ENCODE results near the gene NR3C2. TPM values are rescaled to one million over a fixed set of nuclear protein-coding genes. Genes with fewer than 3 reads are reported as not detected.
"Not testable (repeated sequence)": the region's sequence is repeated elsewhere in the genome, so short reads cannot be mapped to it uniquely, and the experiment has no call there.

The NR3C2 gene
- total RNA-seq, 2 donors from 2014 or later, result 10.0 to 11.2 TPM

DNA sequence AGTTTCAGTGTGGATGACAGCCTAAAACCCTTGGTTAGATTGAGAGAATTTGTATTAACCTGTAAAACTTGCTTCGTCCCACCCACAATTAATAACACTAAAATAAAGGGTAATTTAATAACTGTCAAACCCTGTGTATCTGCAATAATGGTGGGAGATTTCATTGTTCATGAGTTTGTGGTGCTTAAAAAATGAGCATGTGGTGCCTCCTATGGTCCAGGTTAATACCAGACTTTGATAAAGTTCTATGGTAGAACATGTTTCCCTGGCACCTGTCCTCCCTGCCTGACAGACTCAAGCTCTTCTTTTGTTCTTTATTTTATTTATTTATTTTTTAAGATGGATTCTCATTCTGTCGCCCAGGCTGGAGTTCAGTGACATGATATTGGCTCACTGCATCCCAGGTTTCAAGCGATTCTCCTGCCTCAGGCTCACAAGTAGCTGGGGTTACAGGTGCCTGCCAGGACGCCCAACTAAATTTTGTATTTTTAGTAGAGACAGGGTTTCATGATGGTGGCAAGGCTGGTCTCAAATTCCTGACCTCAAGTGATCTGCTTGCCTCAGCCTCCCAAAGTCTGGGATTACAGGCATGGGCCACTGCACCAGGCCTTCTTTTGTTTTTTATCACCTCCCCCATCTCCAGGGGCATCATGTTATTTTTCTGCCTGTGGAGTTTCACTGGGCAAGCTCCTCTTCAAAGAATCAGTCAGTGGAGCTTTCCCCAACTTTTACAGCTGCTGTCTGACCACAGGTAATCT is 289.2 kb downstream of the NR3C2 start:
- intact Hi-C loops (cut with DNase I), result no loop called here
- DNase-seq (ENCODE audit: low spot score), result no peak

DNA sequence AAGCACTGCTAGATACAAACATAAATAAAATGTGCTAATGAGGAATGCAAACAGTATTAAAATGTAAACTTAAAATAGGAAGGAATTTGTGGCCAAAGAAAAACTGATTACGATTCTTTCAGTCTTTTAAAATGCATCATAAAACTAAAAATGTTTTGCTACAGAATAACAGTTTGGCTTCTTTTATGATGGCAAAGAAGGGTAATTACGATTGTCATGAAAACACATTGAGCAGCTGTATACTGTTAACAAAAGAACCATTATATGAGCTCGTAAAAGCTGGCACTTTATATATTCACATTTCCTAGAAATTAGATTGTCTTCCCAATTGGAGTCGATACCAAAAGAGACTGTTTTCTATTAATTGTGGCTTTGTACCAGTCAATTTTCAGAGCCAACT is 290.4 kb downstream of the NR3C2 start:
- no peak for DNase-seq (ENCODE audit: low spot score)
- intact Hi-C loops (cut with DNase I), result no loop called here

DNA sequence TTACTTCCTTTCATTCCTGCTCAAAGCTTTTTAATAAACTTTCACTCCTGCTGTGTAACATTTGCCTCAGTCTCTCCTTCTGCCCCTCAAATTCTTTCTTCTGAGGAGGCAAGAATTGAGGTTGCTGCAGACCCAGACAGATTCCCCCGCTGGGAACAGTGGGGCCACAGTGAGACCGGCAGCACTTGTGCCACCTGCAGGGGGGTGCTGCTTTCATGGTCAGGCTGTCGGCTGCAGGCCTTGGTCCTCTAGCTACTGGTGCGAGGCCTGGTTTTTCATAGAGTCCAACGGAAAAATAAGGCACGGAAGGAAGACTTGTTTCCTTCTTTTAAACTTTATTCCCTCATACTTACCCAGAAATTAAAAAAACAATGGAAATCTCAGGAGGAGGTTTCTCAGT is 296.7 kb downstream of the NR3C2 start:
- intact Hi-C loops (cut with DNase I), result no loop called here
- no peak for DNase-seq (ENCODE audit: low spot score)

DNA sequence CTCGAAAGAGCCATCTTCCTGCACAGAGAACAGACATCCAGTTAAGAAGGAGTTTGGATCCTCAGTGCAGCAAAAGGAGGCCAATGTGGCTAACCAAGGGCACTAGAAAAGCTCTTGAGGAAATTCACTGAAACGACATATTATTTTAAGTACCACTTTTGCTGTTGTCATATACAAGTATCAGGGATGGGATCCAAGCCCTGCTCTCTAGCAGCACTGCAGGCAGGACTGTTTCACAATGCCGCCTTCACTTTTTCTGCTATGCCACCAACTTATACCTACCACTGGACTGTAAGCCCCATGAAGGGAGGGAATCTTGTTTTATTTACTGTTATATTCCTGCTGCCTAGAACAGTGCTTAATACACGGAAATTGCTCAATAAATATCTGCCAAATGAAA is 299.0 kb downstream of the NR3C2 start:
- no peak for DNase-seq (ENCODE audit: low spot score)
- intact Hi-C loops (cut with DNase I), result no loop called here

DNA sequence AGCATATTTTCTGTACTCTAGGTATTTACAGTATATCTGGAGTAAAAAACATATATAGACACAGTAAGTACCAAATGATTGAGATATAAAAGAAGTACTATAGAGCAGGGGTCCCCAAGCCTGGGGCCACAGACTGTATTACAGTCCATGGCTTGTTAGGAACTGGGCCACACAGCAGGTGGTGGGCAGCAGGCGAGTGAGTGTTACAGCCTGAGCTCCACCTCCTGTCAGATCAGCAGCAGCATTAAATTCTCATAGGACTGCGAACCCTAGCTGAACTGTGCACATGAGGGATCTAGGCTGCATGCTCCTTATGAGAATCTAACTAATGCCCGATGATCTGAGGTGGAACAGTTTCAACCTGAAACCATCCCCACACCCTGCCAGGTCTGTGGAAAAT is 300.7 kb downstream of the NR3C2 start:
- intact Hi-C loops (cut with DNase I), result no loop called here
- no peak for DNase-seq (ENCODE audit: low spot score)

DNA sequence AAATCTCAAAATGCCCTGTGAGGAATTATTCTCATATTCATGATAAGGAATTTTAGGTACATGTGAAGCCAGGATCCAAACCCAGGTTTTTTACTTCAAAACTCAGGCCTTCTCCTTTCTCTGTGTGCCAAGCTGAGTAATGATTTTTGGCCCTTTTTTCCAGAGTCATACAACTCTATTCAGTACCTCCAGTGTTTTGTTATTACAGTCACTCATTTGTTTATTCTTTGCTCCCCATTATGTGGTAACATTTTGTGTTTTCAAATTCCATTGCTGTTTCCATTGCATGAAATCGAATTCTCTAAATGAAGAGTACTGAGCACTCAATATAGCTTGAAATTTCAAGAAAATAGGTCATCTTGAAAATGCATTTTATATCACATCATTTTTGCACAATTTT is 315.4 kb downstream of the NR3C2 start:
- no peak for DNase-seq (ENCODE audit: low spot score)
- intact Hi-C loops (cut with DNase I), result no loop called here

DNA sequence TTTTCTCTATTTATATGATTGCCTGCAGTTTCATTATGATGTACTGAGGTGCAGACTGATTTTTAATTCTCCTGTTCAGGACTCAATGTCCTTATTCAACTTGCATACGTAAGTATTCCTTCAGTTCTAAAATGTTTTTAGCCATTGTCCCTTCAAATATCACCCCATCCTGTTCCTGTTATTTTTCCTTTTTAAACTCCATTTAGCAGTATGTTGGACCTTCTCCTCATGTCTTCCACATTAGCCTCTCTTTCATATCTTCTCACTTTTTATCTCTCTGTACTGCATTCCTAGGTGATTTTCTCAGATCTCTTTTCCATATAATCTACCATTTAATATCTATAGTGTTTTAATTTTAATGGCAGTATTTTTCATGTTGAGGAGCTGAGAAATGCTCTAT is 317.7 kb downstream of the NR3C2 start:
- no peak for DNase-seq (ENCODE audit: low spot score)
- intact Hi-C loops (cut with DNase I), result no loop called here

DNA sequence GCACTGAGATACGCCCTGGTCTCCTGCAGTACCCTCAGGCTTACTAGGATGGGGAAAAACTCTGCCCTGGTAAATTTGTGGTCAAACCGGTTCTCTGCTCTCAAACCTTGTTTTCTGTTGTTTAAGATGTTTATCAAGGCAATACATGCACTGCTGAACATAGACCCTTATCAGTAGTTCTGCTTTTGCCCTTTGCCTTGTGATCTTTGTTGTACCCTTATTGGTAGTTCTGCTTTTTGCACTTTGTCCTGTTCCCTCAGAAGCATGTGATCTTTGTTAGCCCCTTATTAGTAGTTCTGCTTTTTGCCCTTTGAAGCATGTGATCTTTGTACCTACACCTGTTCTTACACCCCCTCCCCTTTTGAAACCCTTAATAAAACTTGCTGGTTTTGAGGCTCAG is 319.1 kb downstream of the NR3C2 start:
- intact Hi-C loops (cut with DNase I); DNase-seq (ENCODE audit: low spot score): not testable (repeated sequence)

DNA sequence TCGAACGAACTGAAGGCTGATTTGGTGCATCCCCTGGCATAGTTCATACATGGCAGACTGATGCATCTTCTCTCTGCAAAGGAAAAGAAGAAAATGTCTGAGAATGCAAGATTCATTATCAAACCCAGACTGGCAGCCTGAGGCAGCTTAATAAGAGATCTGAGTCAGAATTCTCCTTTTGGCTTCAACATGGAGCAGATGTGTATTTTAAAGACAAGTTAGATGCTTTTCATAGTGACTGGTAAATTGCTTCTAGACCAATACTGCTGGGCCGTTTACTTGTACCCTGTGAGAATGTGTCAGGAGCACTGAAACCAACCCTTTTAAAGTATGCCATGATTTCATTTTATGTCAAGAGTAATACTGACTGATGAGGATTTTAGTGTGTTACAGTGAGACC is 322.0 kb downstream of the NR3C2 start:
- no peak for DNase-seq (ENCODE audit: low spot score)
- intact Hi-C loops (cut with DNase I), result no loop called here

DNA sequence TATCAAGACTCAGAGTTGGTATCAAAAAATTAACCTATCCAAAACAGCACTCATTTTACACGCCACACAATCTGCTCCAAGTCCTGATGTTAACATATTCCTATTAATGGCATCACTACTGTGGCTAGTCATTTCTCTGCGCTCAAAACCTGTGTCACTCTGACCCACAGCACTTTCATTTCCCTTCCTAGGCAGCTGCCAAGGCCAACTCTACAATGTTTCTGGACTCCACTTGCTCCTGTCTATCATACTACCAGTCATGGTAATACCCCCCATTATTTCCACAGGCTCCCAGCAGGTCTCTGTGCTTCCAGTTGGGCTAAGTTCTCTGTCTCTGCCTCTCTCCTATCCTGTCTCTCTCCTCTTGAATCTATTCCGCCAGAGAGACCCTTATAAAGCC is 323.6 kb downstream of the NR3C2 start:
- DNase-seq (ENCODE audit: low spot score), result no peak
- intact Hi-C loops (cut with DNase I), result no loop called here

DNA sequence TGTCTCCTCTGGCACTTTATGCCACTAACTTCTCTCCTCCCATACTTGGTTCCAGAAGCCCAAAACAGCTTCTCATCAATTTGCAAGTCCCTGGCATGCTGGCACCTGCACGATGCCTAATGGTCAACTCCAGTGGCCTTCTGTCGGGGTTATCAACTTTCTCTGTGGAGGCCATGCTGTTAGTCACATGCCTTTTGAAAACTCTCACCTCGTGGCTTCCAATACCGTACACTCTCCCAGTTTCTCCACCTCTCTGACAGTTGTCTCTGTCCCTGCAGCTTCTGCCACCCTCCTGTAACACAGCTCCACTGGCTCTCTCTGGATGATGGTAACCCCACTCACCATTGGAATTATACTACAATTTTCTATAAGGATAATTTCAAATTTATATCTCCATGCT is 324.0 kb downstream of the NR3C2 start:
- no peak for DNase-seq (ENCODE audit: low spot score)
- intact Hi-C loops (cut with DNase I), result no loop called here

DNA sequence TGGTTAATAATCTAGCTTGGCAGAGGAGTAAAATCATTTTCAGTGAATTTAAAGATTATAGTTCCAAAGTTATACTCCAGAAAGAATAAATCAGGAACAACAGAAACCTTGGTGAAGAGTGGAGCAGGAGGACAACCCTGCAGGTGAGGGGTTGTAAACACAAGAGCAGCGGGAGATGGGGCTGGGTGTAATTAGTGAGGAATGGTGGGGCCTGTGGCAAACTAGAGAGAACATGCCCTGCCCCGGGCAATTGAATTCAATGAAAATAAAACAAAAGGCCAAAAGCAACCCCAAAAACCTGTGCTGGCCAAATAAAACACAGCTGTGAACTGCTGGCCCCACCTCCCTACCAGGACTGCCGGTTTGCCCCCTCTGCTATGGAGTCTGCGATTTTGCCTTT is 325.2 kb downstream of the NR3C2 start:
- intact Hi-C loops (cut with DNase I), result no loop called here
- no peak for DNase-seq (ENCODE audit: low spot score)

DNA sequence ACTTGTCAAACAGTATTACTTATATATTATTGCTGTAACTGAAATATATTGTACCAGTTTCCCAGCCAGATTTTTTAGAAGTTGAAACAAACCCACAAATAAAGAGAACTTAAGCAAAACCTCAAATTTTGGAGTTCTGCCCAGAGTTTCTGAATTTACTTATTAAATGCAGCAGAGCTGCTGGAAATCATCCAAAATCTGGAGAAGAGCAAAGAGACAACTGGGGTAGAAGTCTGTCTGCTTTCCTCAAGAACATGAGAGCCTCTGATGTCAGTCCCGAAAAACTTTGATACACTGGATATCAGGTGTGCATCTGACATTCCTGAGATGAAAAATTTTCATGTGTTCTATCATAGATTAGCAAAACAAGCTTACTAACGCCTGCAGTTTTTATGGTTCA is 325.9 kb downstream of the NR3C2 start:
- no peak for DNase-seq (ENCODE audit: low spot score)

DNA sequence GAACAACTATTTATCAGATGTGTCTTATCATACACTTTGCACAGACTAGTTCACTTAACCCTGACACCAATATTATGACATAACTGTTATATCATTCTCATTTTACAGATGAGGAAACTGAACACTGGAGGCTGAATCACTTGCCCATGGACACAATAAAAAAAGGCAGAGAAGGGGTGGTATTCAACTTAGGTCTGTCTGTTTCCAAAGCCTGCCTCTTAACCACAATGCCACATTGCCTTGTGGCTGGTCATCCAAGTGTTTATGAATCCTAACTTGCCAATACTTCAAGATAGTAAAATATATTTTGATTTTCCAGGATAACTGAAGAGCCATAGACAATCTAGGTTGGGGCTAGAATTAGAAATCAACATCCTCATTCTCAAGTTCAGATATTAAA is 327.8 kb downstream of the NR3C2 start:
- no peak for DNase-seq (ENCODE audit: low spot score)
- intact Hi-C loops (cut with DNase I), result no loop called here

More for the DNA sequence above, 325.9 kb downstream of the NR3C2 start:
- intact Hi-C loops (cut with DNase I), result no loop called here

DNA sequence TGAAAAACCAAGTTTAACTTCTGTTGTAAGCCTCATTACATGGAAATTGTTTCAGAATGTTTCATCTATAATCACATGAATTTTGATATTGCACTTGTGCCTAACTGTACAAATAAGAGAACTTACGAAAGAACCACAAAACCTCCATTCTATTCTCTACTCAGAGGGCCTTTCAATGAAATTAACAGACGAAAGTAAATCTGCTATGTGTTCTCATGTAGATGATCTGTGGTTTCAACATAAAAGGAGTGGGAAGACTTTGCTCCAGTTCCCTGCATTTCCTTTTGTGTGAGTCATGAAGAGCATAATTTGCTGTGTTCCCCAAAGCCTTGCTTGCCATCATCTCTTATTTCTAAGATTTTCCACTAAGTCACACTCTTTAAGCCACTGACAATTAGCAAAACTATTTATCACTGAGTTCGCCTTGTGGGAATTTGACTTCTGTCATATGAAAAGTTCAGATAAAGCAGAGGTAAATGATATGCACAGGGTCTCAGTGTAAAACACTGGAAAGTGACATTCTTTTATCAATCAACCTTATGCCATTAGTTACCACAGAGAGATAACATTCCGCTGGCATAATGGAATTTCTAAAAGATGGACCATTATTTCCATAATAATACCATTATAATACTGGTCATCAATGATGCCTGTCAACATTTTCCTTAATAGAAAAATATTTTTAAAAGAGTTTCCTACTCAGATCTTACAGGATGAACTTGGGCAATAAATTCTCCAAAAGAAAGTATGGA is 329.8 kb downstream of the NR3C2 start:
- intact Hi-C loops (cut with DNase I), result no loop called here
- no peak for DNase-seq (ENCODE audit: low spot score)

DNA sequence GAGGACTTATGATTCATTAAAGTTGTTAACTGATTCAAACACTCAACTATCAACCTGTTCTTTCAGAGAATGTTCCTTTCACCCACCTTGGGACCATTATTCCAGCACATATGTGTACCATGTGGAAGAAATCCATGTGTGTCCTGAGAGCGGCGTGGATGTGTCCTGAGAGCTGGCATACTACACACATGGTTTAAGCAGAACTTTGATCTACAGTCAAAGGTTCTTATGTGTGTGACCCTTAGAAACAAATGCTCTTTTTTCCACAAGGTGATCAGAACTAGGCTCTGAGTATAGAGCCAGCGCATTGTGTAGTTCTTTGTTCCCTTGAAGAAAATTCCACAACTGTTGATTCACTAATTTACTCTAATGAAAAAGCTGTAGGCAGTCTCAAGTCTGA is 332.0 kb downstream of the NR3C2 start:
- intact Hi-C loops (cut with DNase I), result no loop called here
- DNase-seq (ENCODE audit: low spot score), result no peak

DNA sequence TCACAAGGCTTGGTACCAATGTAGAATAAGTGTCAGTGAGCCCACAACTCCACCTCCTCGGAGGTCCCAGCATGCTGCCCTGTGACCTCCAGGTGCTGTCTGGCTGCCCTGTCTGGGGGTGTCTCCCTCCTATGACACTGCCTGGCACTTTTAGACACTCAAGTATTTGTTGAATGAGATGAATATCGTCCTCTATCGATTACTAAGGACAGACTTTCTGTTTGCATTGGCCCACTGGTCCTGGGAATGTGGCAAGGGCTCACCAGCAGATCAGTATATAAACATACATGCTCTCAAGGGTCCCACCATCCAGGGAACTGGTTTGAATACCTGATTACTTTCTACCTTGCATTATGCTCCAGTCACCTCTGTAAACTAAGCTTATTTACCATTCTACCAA is 333.0 kb downstream of the NR3C2 start:
- DNase-seq (ENCODE audit: low spot score), result no peak
- intact Hi-C loops (cut with DNase I), result no loop called here

DNA sequence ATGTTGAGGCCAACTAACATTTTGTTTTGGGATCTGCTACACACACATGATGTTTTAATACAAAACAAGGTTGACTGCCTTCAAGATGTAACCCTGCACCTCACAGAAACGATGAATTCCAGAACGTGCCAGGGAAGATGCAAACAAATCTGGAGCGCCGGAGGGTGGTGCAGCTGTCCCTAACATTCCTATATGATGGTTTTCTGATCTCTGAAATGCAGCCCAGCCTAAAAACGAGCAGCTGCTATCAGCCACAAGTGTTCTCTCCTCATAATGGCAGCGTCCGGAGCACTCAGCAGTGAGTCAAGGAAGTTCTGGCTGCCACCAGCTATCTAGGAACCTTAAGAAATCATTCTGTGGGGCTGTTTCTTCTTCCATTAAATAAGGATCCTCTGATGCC is 333.4 kb downstream of the NR3C2 start:
- DNase-seq (ENCODE audit: low spot score), result no peak
- intact Hi-C loops (cut with DNase I), result no loop called here

DNA sequence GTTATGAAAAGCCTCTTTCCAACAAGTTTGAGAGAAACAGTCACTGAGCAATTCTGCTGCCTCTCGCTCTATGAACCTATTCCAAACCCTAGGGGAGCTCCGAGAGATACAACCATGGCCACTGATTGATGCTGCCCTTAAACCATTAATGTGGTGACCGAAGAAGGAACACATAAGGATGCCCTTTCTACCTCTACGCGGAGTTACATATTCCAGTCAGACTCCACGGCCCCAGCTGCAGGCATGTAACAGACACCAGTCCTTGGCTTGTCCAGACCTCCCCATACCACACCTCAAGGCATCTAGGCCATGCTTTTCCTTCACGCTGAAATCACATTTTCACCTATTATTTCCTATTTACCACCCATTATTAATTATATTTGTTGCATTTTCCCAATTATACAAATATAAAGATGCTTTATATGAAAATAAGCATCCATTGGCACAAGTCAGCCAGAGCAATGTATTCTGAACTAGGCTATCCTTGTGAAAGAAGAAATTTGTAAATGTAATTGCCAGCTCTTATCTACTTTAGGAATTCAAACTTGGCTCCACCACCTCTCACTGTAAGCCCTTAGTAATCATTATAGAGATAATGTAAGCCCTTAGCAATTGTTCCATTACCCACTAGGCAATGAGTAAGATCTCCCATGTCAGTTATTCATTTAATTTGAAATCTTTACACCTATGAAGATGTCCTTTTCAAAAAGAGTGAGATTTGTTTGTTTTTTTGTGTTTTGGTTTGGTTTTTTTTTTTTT is 338.4 kb downstream of the NR3C2 start:
- intact Hi-C loops (cut with DNase I), result no loop called here
- no peak for DNase-seq (ENCODE audit: low spot score)

DNA sequence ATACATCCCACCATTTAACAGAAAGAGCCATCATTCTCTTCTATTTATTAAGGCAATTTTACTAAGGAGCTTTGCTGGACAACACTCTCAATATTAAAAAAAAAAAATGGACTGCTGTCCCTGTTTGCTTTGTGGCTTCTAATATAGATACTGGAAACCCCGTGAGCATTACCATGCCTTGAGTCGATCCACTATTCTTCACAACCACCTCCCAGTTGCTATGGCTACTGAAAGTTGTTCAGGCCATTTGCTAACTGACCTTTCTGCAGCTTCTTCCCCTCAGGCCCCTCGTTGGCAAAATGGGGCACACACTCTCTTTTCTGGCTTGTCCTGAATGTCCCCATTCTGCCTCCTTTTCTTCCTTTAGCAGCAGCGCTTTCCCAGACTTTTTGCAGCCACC is 340.4 kb downstream of the NR3C2 start:
- intact Hi-C loops (cut with DNase I), result no loop called here

More for the DNA sequence above, 340.4 kb downstream of the NR3C2 start:
- no peak for DNase-seq (ENCODE audit: low spot score)
